IMR-90 (cell line): Measurements from ENCODE around the gene TXNL4A. TPM values are rescaled to one million over a fixed set of nuclear protein-coding genes. Genes with fewer than 3 reads are reported as not detected.
A peak's percentile ranks its signal among the peaks of the same experiment; 100 is the strongest.

Source experiments
- ATAC-seq: fragments of 200-7000 bp; cut with Tn5 transposase; 2 replicates; pipeline ENCODE4 v1.9.1; 2020; ENCODE audit warnings: low read depth, mild to moderate bottlenecking, moderate library complexity
- BruUV-seq: library from RNA; stranded (reverse); fragments of 400-500 nt; replicated peaks from 2 replicates; lab custom pipeline; 2021; lab: Mats Ljungman, UMichigan
- CTCF ChIA-PET: fragments of 300-600 bp; formaldehyde crosslinking; extraction: SDS; loops from one replicate; lab custom pipeline; 2021; ENCODE audit warnings: antibody characterized with exemption; lab: Yijun Ruan, JAX
- POLR2A ChIA-PET: fragments of 300-600 bp; sonication (Branson Sonifier 250); formaldehyde crosslinking; loops from one replicate; lab custom pipeline; 2022; ENCODE audit warnings: antibody characterized with exemption; ENCODE audit not compliant: unreplicated experiment; lab: Charles Lee
- DNase-seq: peaks from one replicate; pipeline ENCODE4 v3.0.0; 2013
- H2AFZ ChIP-seq: replicated peaks from 2 replicates; pipeline ENCODE3; 2013; ENCODE audit warnings: low read length, mild to moderate bottlenecking; ENCODE audit not compliant: poor library complexity
- H2AK5ac ChIP-seq: 2 replicates; pipeline ENCODE4 v1.6.1; 2013; ENCODE audit warnings: low read depth, low read length, inconsistent platforms
- H2AK9ac ChIP-seq: replicated peaks from 2 replicates; pipeline ENCODE3; 2013; ENCODE audit warnings: mild to moderate bottlenecking, low read depth, low read length, moderate library complexity; ENCODE audit not compliant: poor library complexity
- H2BK120ac ChIP-seq: 2 replicates; pipeline ENCODE4 v1.6.1; 2013; ENCODE audit warnings: low read depth, low read length, inconsistent platforms
- H2BK15ac ChIP-seq: 3 replicates; pipeline ENCODE4 v1.6.1; 2013; ENCODE audit warnings: low read depth, low read length, inconsistent platforms
- H2BK20ac ChIP-seq: 2 replicates; pipeline ENCODE4 v1.6.1; 2013; ENCODE audit warnings: low read depth, mild to moderate bottlenecking, inconsistent platforms, low read length, moderate library complexity
- H2BK5ac ChIP-seq: 2 replicates; pipeline ENCODE4 v1.6.1; 2013; ENCODE audit warnings: mild to moderate bottlenecking, low read depth, low read length, inconsistent platforms; ENCODE audit not compliant: poor library complexity, severe bottlenecking
- H3K14ac ChIP-seq: replicated peaks from 2 replicates; pipeline ENCODE4 v1.6.1; 2013; ENCODE audit warnings: low read depth, low read length, inconsistent platforms
- H3K18ac ChIP-seq: 2 replicates; pipeline ENCODE4 v1.6.1; 2013; ENCODE audit warnings: low read depth, low read length, control low read depth
- H3K23ac ChIP-seq: 2 replicates; pipeline ENCODE4 v1.6.1; 2013; ENCODE audit warnings: low read depth, low read length, inconsistent platforms
- H3K27ac ChIP-seq: 2 replicates; pipeline ENCODE4 v1.5.1; 2013; ENCODE audit warnings: mild to moderate bottlenecking, control low read depth, low read length; ENCODE audit not compliant: insufficient read depth
- H3K27me3 ChIP-seq: 2 replicates; pipeline ENCODE4 v1.6.1; 2013; ENCODE audit warnings: low read length; ENCODE audit not compliant: control insufficient read depth, insufficient read depth
- H3K36me3 ChIP-seq: 2 replicates; pipeline ENCODE4 v1.6.1; 2013; ENCODE audit warnings: low read length, mixed read lengths; ENCODE audit not compliant: control insufficient read depth, insufficient read depth
- H3K4ac ChIP-seq: 2 replicates; pipeline ENCODE4 v1.6.1; 2013; ENCODE audit warnings: low read depth, low read length, inconsistent platforms
- H3K4me1 ChIP-seq: 2 replicates; pipeline ENCODE4 v1.6.1; 2013; ENCODE audit warnings: low read length, mixed read lengths; ENCODE audit not compliant: control insufficient read depth, insufficient read depth
- H3K4me2 ChIP-seq: 2 replicates; pipeline ENCODE4 v1.6.1; 2013; ENCODE audit warnings: low read depth, mild to moderate bottlenecking, control low read depth, low read length, moderate library complexity
- H3K4me3 ChIP-seq: 2 replicates; pipeline ENCODE4 v1.5.1; 2013; ENCODE audit warnings: low read depth, mild to moderate bottlenecking, control low read depth, low read length, moderate library complexity; ENCODE audit not compliant: insufficient read depth
- H3K56ac ChIP-seq: 2 replicates; pipeline ENCODE4 v1.6.1; 2013; ENCODE audit warnings: low read length, inconsistent platforms; ENCODE audit not compliant: insufficient read depth; ENCODE audit errors: extremely low read depth
- H3K79me1 ChIP-seq, 2 experiments: 2 replicates each; pipeline ENCODE4 v1.6.1; 2013; ENCODE audit warnings: low read length in 2 of 2, inconsistent platforms in 1 of 2, low read depth in 1 of 2
- H3K9ac ChIP-seq: 2 replicates; pipeline ENCODE4 v1.6.1; 2013; ENCODE audit warnings: low read depth, low read length, control low read depth
- H3K9me1 ChIP-seq: 2 replicates; pipeline ENCODE4 v1.6.1; 2013; ENCODE audit warnings: low read length, inconsistent platforms; ENCODE audit not compliant: insufficient read depth
- H3K9me3 ChIP-seq: 2 replicates; pipeline ENCODE4 v1.6.1; 2013; ENCODE audit warnings: low read length; ENCODE audit not compliant: control insufficient read depth, insufficient read depth
- H4K20me1 ChIP-seq: 2 replicates; pipeline ENCODE4 v1.6.1; 2013; ENCODE audit warnings: low read length, inconsistent platforms; ENCODE audit not compliant: insufficient read depth
- H4K5ac ChIP-seq: 2 replicates; pipeline ENCODE4 v1.6.1; 2013; ENCODE audit warnings: mild to moderate bottlenecking, low read depth, low read length, control low read depth
- H4K8ac ChIP-seq, 2 experiments: 2 replicates each; pipeline ENCODE4 v1.6.1; 2013; ENCODE audit warnings: low read depth in 2 of 2, low read length in 2 of 2, control low read depth in 1 of 2, inconsistent platforms in 1 of 2
- H4K91ac ChIP-seq: 2 replicates; pipeline ENCODE4 v1.6.1; 2013; ENCODE audit warnings: low read depth, low read length, inconsistent platforms; ENCODE audit not compliant: insufficient read depth
- BHLHE40 ChIP-seq: fragments of 150-350 bp; IDR thresholded peaks from 2 replicates; pipeline ENCODE4 v1.6.1; 2016; ENCODE audit warnings: mild to moderate bottlenecking, low read depth, low read length
- CEBPB ChIP-seq: IDR thresholded peaks from 2 replicates; pipeline ENCODE4 v1.6.1; 2012; ENCODE audit warnings: low read depth, low read length, improper control_type of control experiment
- CHD1 ChIP-seq: IDR thresholded peaks from 2 replicates; pipeline ENCODE4 v1.6.1; 2012; ENCODE audit warnings: low read depth, low read length, improper control_type of control experiment
- FOS ChIP-seq: fragments of 150-350 bp; IDR thresholded peaks from 2 replicates; pipeline ENCODE4 v1.6.1; 2016; ENCODE audit warnings: low read depth, low read length
- MAFK ChIP-seq: IDR thresholded peaks from 2 replicates; pipeline ENCODE4 v1.6.1; 2012; ENCODE audit warnings: low read depth, low read length, improper control_type of control experiment
- MAZ ChIP-seq: IDR thresholded peaks from 2 replicates; pipeline ENCODE4 v1.6.1; 2012; ENCODE audit warnings: low read depth, mild to moderate bottlenecking, low read length, improper control_type of control experiment, moderate library complexity, borderline replicate concordance
- MXI1 ChIP-seq: IDR thresholded peaks from 2 replicates; pipeline ENCODE4 v1.6.1; 2012; ENCODE audit warnings: low read depth, mild to moderate bottlenecking, low read length, moderate library complexity, borderline replicate concordance
- NFE2L2 ChIP-seq: fragments of 150-350 bp; IDR thresholded peaks from 2 replicates; pipeline ENCODE4 v1.6.1; 2016; ENCODE audit warnings: low read depth, mild to moderate bottlenecking, low read length
- POLR2A ChIP-seq: IDR thresholded peaks from 2 replicates; pipeline ENCODE4 v1.6.1; 2012; ENCODE audit warnings: mild to moderate bottlenecking, low read depth, low read length
- RAD21 ChIP-seq: IDR thresholded peaks from 2 replicates; pipeline ENCODE4 v1.6.1; 2012; ENCODE audit warnings: low read length, improper control_type of control experiment
- RCOR1 ChIP-seq: IDR thresholded peaks from 2 replicates; pipeline ENCODE4 v1.6.1; 2012; ENCODE audit warnings: mild to moderate bottlenecking, low read length, improper control_type of control experiment; ENCODE audit not compliant: insufficient replicate concordance
- RFX5 ChIP-seq: IDR thresholded peaks from 2 replicates; pipeline ENCODE4 v1.8.0; 2012; ENCODE audit warnings: low read depth, mild to moderate bottlenecking, low read length, moderate library complexity
- SMC3 ChIP-seq: fragments of 150-350 bp; IDR thresholded peaks from 2 replicates; pipeline ENCODE4 v1.6.1; 2016; ENCODE audit warnings: low read depth, mild to moderate bottlenecking, antibody characterized with exemption, low read length, moderate library complexity
- WGBS, 2 experiments: methylation state at CpG; one replicate each; pipeline versions ENCODE4 v1.1.5 to v1.1.7; 2013; ENCODE audit warnings: missing lambda C conversion rate in 2 of 2; ENCODE audit not compliant: insufficient read length in 1 of 2; ENCODE audit errors: extremely low coverage in 2 of 2; 5-methylcytosine and 5-hydroxymethylcytosine counted together
- dilution Hi-C: fragments of 300-500 bp; cut with HindIII; formaldehyde crosslinking; loops from one replicate; pipeline ENCODE4 v1.14.3; 2018; ENCODE audit warnings: low sequenced_read_pairs; ENCODE audit not compliant: unreplicated experiment
- in situ Hi-C: fragments of 300-500 bp; cut with MboI; formaldehyde crosslinking; loops from 3 replicates; pipeline ENCODE4 v1.14.3; 2019; ENCODE audit warnings: low sequenced_read_pairs, inconsistent platforms, mixed read lengths
- intact Hi-C: fragments of 100-400 bp; cut with micrococcal nuclease; formaldehyde crosslinking; loops from 2 replicates; pipeline ENCODE4 v1.10.0; 2022
- polyA plus RNA-seq, 3 experiments: library from polyadenylated mRNA; depleted of rRNA; stranded (reverse); fragments of >200 nt; gene quantifications; 2 replicates each; pipeline ENCODE4 v1.2.3, GENCODE V29; 2012; ENCODE audit warnings: low replicate concordance in 1 of 3
- total RNA-seq: library from RNA; depleted of rRNA; stranded (reverse); fragments of >200 nt; gene quantifications from 2 replicates; pipeline ENCODE4 v1.2.3, GENCODE V29; 2012
- TF ChIP-seq, protein P1 (sequence below): fragments of 150-350 bp; IDR thresholded peaks from 2 replicates; pipeline ENCODE4 v1.6.1; 2017; ENCODE audit warnings: mild to moderate bottlenecking, antibody characterized with exemption, low read length, low read depth
- TF ChIP-seq, protein P2 (sequence below): fragments of 150-350 bp; IDR thresholded peaks from 2 replicates; pipeline ENCODE4 v1.6.1; 2016; ENCODE audit warnings: low read depth, mild to moderate bottlenecking, low read length, moderate library complexity, borderline replicate concordance
- TF ChIP-seq, protein P3 (sequence below): conservative IDR thresholded peaks from 2 replicates; pipeline ENCODE4 v1.5.1; 2012; ENCODE audit warnings: mild to moderate bottlenecking, low read depth, low read length, improper control_type of control experiment

Gene TXNL4A
- total and polyA plus RNA-seq, 2 of the 4 experiments (the other 2 are of a cell fraction), result 38.7 to 103 TPM

DNA sequence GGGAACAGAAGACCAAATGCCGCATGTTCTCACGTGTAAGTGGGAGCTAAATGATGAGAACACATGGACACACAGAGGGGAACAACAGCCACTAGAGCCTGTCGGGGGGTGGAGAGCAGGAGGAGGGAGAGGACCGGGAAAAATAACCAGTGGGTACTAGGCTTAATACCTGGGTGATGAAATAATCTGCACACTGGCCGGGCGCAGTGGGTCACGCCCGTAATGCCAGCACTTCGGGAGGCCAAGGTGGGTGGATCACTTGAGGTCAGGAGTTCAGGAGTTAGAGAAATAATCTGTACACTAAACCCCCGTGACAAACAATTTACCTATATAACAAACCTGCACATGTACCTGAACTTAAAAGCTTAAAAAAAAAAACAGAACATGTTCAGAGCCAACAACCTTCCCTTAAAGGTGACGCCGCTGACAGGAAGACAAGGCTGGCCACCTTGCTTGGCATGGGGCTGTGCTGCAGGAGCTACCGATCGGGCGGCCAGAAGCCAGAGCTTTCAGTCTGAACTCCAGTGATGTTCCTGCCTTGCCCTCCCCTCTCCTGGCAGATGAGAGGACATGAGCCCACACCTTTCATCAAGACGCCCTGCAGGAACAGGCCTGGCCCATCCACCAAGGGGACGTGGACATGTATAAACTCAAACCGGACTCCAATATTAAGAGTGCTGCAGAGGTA is 48.1 kb downstream of the TXNL4A start:
- no peak overlapping the region for H3K4me2 ChIP-seq
- H3K4me3 ChIP-seq, result no peak overlapping the region
- no peak overlapping the region for H3K56ac ChIP-seq
- peaks cover 2% of the 10 kb centered on the region; the same call in 1 of the 2 replicates for H3K9me3 ChIP-seq
- H3K79me1 ChIP-seq, result peaks cover 23 to 86% of the 10 kb centered on the region in 2 experiments
- H2BK5ac ChIP-seq, result no peak overlapping the region
- H2AFZ ChIP-seq, result no peak overlapping the region
- TF ChIP-seq FOS (no peak), RAD21 (no peak), CEBPB (no peak), POLR2A (no peak), SMC3 (no peak), MXI1 (no peak), RCOR1 (no peak), MAZ (no peak), NFE2L2 (no peak), CHD1 (no peak), RFX5 (no peak), MAFK (no peak), BHLHE40 (no peak)
- TF ChIP-seq, protein P1, sequence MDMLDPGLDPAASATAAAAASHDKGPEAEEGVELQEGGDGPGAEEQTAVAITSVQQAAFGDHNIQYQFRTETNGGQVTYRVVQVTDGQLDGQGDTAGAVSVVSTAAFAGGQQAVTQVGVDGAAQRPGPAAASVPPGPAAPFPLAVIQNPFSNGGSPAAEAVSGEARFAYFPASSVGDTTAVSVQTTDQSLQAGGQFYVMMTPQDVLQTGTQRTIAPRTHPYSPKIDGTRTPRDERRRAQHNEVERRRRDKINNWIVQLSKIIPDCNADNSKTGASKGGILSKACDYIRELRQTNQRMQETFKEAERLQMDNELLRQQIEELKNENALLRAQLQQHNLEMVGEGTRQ, result no peak
- TF ChIP-seq, protein P2, sequence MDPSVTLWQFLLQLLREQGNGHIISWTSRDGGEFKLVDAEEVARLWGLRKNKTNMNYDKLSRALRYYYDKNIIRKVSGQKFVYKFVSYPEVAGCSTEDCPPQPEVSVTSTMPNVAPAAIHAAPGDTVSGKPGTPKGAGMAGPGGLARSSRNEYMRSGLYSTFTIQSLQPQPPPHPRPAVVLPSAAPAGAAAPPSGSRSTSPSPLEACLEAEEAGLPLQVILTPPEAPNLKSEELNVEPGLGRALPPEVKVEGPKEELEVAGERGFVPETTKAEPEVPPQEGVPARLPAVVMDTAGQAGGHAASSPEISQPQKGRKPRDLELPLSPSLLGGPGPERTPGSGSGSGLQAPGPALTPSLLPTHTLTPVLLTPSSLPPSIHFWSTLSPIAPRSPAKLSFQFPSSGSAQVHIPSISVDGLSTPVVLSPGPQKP, result no peak
- TF ChIP-seq, protein P3, sequence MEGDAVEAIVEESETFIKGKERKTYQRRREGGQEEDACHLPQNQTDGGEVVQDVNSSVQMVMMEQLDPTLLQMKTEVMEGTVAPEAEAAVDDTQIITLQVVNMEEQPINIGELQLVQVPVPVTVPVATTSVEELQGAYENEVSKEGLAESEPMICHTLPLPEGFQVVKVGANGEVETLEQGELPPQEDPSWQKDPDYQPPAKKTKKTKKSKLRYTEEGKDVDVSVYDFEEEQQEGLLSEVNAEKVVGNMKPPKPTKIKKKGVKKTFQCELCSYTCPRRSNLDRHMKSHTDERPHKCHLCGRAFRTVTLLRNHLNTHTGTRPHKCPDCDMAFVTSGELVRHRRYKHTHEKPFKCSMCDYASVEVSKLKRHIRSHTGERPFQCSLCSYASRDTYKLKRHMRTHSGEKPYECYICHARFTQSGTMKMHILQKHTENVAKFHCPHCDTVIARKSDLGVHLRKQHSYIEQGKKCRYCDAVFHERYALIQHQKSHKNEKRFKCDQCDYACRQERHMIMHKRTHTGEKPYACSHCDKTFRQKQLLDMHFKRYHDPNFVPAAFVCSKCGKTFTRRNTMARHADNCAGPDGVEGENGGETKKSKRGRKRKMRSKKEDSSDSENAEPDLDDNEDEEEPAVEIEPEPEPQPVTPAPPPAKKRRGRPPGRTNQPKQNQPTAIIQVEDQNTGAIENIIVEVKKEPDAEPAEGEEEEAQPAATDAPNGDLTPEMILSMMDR, result no peak
- H4K5ac ChIP-seq, result no peak overlapping the region
- H4K20me1 ChIP-seq, result peaks cover 68% of the 10 kb centered on the region
- H3K23ac ChIP-seq, result no peak overlapping the region
- H3K9me1 ChIP-seq, result peaks cover 5% of the 10 kb centered on the region
- in situ Hi-C loops (no loop called here), dilution Hi-C loops (no loop called here), intact Hi-C loops (no loop called here)
- no peak overlapping the region for H3K27ac ChIP-seq
- H3K4ac ChIP-seq, result no peak overlapping the region
- peaks cover 2% of the 10 kb centered on the region; the same call in 1 of the 2 replicates for H3K4me1 ChIP-seq
- H2BK15ac ChIP-seq, result no peak overlapping the region
- 100% methylated on average over 6 of the region's 18 CpGs; no CpG with 5 or more reads in 1 of the 2 experiments for WGBS, 2 experiments
- peak overlapping the region; percentile 13 for H2AK9ac ChIP-seq
- H4K91ac ChIP-seq, result no peak overlapping the region
- no peak overlapping the region for H3K18ac ChIP-seq
- ATAC-seq, result no peak
- ChIA-PET POLR2A (no interaction called here), CTCF (no interaction called here)
- no peak for DNase-seq
- no peak overlapping the region for H2AK5ac ChIP-seq
- no peaks in the 10 kb centered on the region for H3K27me3 ChIP-seq
- peaks cover 55% of the 10 kb centered on the region for H3K36me3 ChIP-seq
- no peak overlapping the region for H2BK20ac ChIP-seq
- BruUV-seq, result no TSS peak
- no peak overlapping the region for H3K9ac ChIP-seq
- H3K14ac ChIP-seq, result no peak overlapping the region
- H4K8ac ChIP-seq, result no peak overlapping the region
- no peak overlapping the region for H2BK120ac ChIP-seq
